Fibroblast of skin of left quadriceps (primary cell): ENCODE data around the gene CTDSPL.
"Not testable (repeated sequence)": the region's sequence is repeated elsewhere in the genome, so short reads cannot be mapped to it uniquely, and the experiment has no call there.

Source experiments
- DNase-seq, 2 experiments: peaks; one replicate each; pipeline ENCODE4 v3.0.0-alpha.2; 2013; ENCODE audit warnings: low read depth in 2 of 2

Gene CTDSPL

DNA sequence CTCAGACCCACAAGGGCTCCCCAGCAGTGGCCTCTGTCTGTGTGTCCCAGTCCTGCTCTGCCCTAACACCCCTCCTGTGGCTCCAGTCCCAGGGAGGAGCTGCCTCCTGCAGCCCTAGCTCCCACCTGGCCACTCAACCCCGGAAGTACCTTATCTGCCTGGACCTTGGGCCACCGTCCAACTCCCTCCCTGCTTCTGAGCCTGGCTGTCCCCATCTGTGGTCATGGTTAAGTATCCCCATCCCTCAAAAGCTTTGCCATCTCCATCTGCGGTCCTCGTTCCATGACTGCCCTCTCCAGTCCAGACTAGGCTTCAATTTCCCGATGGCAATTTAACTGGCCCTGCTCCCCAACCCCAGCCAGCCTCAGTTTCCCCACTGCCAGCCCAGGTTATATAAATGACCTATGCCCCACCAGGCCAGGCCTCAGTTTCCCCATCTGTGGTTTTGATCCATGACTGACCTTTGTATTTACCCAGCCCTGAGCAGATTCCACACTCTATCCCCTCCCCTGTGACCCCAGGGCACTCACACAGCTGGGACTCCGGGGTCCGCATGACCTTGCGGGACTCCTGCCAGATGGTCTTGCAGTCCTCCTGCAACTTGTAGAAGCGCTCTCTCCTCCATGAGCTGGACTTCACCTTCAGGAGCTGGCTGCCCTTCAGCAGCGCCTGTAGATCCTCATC is 158.1 kb downstream of the CTDSPL start:
- no peak for DNase-seq

DNA sequence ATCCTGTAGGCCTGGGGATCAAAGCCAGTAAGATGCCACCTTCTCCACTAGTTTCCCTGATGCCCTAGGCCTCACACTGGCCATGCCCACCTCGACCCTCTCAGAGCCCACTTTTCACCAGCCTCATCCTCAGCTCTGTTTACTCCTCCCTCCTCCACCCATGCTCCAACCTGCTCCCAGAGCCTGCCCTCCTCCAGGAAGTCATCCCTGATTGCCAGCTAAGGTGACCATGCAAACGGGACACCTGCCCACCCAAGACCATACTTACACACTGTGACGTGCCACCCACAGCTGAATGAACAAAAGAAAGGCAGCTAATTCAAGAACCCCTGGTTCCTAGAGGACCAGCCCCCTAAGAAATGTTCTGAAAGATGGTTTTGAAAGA is 158.7 kb downstream of the CTDSPL start:
- DNase-seq = no peak

DNA sequence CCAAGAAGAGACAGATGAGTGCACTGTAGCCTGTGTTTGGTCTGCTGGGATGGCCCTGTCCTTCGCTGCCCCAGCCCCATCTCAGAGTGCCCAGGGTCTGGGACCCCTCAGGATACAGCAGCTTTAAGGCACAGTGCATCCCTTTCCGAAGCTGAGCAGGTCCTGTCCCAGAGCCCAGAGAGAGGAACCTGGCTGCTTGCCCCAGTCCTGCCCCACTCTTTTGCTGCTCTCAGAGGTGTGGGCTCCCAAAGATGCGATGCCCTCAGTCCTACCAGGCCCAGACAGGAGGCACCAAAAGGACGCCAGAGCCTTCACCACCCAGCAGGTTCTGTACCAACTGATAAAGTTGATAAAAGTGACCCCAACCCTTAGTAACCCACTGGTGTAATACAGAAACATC is 159.5 kb downstream of the CTDSPL start:
- no peak for DNase-seq

DNA sequence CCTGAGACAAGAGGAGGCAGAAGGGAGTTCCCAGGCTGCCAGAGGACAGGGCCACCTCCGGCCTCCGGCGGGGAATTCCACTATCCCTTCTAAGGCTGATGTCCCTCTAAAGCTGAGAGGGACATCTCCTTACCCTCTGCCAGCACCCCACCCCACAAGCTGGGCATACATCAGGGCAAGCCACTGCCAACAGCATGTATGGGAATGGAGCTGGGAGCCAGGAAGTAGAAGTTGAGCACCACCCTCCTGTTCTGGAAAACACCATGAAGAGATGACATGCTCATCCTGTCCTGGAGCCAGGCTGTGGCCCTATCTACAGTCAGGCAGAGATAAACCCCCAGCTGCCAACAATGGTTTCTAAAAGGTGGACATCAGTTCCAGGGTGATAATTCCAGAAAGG is 160.6 kb downstream of the CTDSPL start:
- no peak for DNase-seq

DNA sequence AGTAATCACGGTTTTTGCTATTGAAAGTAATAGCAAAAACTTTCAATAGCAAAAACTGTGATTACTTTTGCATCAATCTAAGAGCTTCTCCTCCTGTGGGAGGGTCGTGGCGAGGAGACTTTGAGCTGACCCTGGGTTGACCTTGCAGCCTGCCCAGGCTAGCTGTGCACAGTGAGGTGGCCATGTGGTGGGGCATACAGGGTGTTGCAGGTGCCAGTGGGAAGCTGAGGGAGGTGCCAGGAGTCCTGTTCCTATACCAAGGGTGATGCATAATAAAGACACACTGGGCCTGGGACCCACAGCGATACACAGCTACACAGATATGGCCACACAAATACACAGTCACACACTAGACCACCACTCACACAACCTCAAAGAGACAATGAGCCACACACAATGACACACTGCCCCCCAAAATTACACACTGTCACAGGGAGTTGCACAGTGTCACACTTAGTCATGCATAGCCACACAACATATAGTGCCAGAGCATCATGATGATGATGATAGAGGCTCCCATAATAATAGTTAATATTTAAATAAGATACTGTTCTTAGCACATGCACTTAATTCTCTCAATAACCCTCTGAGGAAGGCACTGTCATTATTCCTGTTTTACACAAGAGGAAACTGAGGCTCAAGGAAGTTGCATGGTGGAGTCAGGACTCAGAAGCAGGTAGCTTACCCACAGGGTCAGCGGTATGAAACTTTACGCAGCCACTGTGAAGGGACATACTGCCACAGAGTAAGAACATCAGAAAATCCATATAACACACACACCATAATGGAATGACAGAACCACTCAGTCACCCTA is 161.4 kb downstream of the CTDSPL start:
- no peak for DNase-seq

DNA sequence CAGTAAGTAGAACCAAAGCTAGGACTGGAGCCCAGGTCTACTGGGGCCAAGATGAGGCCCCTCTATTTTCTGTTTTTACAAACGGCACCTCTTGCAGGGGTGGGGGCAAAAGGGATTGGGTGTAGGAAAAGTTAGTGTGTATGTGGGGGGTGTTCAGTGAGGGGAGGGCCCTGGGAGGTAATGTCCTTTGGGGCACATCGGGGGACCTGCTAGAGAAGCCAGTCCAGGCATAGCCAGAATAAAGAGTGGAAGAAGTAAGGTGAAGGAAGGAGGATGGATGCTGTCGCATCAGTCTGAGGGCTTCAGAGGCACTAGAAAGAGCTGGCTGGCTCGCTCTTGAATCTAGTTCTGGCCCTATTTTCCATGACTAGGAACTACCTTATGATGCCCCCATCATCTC is 165.2 kb downstream of the CTDSPL start:
- DNase-seq = no peak

DNA sequence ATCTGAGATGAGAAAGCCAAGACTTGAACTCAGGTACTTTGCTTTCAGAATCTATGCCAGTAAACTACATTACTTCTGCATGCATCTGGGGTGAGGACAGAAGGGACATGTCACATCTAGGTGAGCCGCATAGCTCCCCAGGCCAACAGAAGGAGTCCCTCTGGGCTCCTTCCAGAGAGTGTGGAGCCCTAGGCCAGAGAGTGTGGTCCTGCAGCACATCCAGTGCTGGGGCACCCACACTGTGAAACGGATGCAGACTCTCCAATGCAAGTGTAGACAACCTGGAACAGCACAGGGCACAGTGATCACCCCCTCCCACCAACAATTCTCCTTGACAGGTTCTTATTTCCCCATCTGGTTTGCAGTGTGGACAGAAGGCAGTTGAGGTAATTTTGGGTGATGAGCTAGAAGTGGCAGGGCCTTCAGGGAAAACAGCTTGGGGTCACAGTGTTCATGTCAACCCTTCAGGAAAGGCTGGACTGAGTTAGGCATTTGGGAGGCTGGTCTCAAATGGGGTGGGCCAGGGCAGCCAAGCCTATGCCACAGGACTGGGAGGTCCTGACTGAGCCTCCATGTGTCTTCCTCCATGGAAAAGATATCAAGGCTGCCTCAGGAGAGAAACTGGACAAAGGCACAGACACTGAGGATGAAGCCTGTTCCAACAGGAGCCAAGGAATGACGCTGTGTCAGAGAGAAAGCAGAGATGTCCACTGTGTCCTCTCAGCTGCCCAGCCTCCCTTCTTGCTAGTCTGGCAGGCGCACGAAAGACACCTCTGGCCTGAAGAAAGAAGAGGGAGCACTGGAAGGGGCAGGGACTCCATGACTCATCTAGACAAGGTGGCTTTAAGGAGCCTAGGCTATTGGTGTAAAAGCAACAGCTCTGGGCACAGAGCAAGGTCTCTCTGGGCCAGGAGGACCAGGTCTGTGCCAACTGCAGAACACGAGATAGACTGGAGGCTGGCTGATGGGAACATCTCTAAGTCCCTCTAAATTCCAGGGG is 166.1 kb downstream of the CTDSPL start:
- DNase-seq = no peak

DNA sequence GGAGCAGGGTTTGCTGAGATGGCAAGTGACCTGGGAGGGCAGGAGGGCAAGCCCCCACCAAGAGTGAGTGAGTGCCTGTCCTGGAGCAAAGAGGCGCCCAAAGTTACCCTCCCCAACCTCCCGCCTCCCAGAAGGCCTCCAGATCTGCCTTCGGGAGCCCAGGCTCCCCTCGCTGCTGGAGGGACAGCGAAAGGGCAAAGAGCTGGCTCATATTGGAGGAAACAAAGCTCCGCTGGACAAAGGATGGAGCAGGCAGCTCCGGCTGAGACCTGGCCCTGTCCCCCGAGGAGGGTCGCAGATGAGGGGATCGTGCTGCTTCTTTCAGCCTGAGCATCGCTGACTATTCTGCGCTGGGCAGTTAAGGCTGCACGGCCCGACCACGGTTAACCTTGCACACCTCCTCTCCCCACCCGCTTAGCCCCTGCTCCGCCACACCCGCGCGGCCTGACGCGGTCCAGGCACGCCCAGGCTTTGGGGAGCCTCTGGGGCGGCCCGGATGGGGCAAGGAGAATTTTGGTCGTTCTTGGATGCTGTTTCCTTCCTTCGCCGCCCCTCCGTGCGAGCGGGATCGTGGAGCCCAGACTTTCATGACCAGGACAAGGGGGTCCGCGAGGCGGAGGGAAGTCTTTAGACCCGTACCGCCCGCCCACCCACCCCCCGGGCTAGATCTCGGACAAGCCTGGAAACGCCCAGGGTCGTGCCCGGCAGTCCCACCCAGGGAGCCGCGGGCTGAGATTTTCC is 167.1 kb downstream of the CTDSPL start:
- no peak for DNase-seq

DNA sequence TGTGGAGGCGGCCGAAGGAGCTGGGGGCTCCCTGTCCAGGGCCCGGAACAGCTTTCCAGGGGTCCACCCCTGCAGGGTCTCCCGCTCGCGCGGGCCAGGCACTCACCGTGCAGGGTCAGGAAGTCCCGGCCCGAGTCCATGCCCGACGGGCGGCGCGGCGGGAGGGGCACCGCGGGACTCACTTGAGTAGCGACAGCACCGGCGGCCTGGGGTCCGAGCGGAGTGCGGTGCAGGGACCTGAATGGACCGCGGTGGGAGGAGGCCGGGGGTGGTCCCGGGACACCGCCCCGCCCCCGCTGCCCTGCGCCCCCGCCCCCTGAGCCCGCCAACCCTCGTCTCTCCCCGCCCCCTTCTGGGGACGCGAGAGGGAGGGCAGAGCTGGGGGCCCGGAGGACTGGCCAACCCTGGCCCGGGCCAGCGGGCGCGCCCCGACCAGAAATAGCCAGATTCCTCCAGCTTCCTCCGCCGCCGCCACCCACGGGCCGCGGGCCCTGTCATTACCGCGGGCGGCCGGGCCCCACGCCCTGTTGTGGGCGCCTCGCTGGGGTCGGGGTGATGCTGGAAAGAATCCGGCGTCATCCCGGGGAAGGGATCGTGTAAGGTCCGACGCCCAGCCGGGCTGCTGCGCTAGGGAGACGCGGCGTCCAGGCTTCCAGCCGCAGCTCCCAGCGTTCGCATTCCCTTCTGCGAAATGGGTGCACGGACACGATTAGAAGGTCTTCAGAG is 167.9 kb downstream of the CTDSPL start, which contains the start of gene PLCD1:
Gene PLCD1 (minus strand): TSS at position 243 of the 726 bp plus-strand sequence. CDS start 103 bp downstream, at position 140.
- DNase-seq = peak in 1 of 2 experiments; percentile 9

DNA sequence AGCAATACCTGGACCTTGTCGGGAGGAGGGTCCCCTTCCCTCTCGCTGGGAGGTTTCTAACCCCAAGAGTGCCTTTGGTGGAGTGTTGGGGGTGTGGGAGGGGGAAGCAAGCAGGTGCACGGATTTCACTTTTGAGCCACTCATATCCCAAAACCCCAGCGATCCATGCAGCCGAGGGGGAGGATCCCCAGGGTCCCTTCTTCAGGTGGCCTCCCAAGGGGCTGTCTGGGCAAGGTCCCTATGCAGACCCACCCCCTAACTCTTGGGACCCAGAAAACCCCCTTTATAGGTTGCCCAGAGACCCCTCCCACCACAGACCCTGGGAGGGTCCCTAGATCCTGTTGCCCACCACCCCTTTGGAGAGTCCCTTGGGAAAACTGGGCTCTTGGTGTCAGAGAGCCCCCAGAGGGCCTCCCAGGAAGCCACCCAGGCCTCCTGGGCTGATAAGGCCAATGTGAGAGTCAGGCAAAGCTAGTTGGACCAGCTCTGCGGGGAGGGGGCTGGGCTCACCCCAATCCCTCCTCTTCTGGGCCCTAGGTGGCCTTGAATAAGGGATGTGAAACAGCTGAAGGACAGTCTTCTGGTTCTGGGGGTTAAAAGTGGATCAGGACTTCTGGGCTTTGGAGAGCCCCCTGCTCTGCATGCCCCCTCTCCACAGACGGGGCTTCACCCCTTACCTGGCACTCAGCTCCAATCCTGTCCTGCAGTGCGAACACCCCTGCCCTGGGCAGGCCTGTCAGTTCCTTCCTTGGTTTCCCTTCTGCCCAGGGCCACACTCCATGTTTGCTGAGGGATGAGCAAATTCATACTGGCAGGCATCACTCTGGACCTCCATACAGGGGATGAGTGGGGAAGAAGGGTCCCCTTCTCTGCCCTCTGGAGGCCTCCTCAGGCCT is 168.7 kb downstream of the CTDSPL start:
- no peak for DNase-seq

DNA sequence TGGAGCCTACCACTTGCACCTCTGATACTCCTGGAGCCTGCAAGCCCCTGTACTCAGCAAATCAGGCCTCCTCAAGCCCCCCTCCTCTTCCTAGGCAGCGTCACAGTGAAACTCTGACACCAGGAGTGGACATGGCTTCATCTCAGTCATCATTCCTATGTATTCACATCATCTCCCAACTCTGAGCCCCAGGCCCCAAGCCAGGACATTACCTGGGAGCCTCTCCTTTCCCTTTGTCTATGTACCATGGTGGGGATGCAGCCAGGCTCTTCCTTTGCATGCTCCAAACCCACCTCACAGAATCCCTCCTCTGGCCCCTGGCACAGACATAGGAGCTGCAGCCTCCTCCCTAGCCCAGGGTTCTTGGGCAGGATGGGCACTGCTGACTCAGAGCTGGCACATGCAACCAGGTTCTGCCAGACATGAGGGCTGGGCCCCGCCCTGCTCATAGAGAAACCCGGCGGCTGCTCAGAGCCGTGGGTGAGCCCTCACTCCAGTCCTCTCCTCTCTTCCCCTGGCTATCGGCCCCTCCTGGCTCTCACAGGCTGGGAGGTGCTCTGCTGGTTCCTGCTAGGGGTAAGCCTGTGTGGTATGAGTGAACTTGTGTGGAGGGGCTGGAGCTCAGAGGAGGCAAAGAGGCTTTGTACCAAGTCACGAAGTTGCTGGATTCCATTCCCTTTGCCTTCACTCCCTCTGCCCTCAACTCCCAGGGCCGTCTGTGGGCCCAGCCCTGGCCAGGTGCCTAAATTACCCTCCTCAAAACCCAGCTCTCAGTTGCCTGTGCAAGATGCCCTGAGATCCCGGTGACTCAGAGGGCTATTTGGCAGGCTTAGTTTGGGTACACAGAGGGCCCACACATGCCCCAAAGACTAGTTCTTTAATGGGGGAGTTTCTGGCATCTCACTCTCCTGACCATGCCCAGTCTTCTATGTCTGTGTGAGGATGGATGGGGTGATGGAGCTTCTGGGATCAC is 169.6 kb downstream of the CTDSPL start:
- DNase-seq = no peak

DNA sequence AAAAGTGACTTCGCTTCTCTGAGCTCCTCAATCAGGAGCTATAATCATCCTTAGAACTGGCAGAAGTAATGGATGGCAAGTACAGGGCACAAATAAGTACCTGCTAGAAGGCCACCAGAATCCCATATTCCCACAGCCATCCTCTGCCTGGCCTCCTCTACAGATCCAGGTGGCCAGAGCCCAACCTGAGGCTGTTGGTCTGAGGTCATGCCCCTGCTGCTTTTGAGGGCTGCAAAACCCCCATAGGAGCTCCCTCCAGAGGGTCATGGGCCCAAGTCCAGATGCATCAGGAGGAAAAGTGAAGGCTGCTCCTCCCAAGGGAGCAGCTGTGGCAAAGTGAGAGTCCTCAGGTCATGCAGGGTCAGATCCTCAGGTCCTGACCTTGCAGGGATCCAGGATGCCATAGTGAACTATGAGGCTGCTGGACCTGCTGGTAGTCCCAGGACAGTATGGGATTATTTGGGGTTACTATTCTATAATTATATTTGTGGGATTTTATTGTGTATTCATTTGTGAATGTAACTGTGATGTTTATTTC is 170.7 kb downstream of the CTDSPL start:
- no peak for DNase-seq

DNA sequence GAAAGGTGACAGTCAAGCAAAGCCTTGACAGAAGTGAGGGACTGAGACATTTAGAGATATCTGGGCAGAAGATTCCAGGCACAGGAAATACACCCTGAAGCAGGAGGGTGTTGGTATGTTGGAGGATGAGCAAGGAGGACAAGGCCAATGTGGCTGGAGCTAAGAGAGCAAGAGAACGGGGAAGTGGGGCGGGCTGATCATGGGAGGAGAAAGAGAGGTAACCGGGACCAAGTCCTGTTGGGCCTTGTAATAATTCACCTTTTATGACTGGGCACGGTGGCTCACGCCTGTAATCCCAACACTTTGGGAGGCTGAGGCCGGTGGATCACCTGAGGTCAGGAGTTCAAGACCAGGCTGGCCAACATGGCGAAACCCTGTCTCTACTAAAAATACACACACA is 171.9 kb downstream of the CTDSPL start:
- not testable (repeated sequence) for DNase-seq
